ENCODE data around the gene F2RL2. TPM values are rescaled to one million over a fixed set of nuclear protein-coding genes. Genes with fewer than 3 reads are reported as not detected.

F2RL2 gene
- total and polyA plus RNA-seq, 4 donors = 0.08 to 1.3 (median 0.78) TPM

GRCh38 chr5:76576450-76576849, 46.8 kb downstream of the F2RL2 start:
- no peak for TF ChIP-seq EGR1 (IDR thresholded peaks at IDR 0.05; ENCODE audit: low read depth in 2 of 2)
- no peak for DNase-seq (ENCODE audit: low spot score)
- Histone ChIP-seq H3K9ac (ENCODE audit: low read depth in 1 of 2, low read length in 2 of 2) (no peak overlapping the region), H3K27ac (ENCODE audit: low read depth in 1 of 2, low read length in 2 of 2) (no peak overlapping the region), H3K27me3 (ENCODE audit: control insufficient read depth in 4 of 4, insufficient read depth in 4 of 4, low read length in 3 of 4) (no peaks in the 10 kb centered on the region), H3K36me3 (ENCODE audit: control insufficient read depth in 4 of 4, insufficient read depth in 3 of 4, low read depth in 1 of 4, low read length in 3 of 4) (peaks cover 0 to 6% (median 4%) of the 10 kb centered on the region in 4 donors), H3K9me3 (ENCODE audit: control insufficient read depth in 4 of 4, low read length in 3 of 4) (no peaks in the 10 kb centered on the region), H3K4me1 (ENCODE audit: control insufficient read depth in 4 of 4, insufficient read depth in 4 of 4, low read length in 3 of 4) (peaks cover 1 to 13% (median 10%) of the 10 kb centered on the region in 4 donors), H3K4me3 (ENCODE audit: low read depth in 1 of 3, low read length in 3 of 3) (no peak overlapping the region)

GRCh38 chr5:76571559-76571958, 51.6 kb downstream of the F2RL2 start:
- Histone ChIP-seq H3K9me3 (ENCODE audit: control insufficient read depth in 4 of 4, low read length in 3 of 4) (no peaks in the 10 kb centered on the region), H3K27me3 (ENCODE audit: control insufficient read depth in 4 of 4, insufficient read depth in 4 of 4, low read length in 3 of 4) (no peaks in the 10 kb centered on the region), H3K36me3 (ENCODE audit: control insufficient read depth in 4 of 4, insufficient read depth in 3 of 4, low read depth in 1 of 4, low read length in 3 of 4) (peaks cover 0 to 17% (median 5%) of the 10 kb centered on the region in 4 donors), H3K27ac (ENCODE audit: low read depth in 1 of 2, low read length in 2 of 2) (no peak overlapping the region), H3K4me1 (ENCODE audit: control insufficient read depth in 4 of 4, insufficient read depth in 4 of 4, low read length in 3 of 4) (no peaks in the 10 kb centered on the region), H3K4me3 (ENCODE audit: low read depth in 1 of 3, low read length in 3 of 3) (no peak overlapping the region), H3K9ac (ENCODE audit: low read depth in 1 of 2, low read length in 2 of 2) (no peak overlapping the region)
- DNase-seq (ENCODE audit: low spot score) = no peak
- no peak for TF ChIP-seq TAF1 (conservative IDR thresholded peaks at IDR 0.05)
- peak; percentile 8 for TF ChIP-seq CTCF (IDR thresholded peaks at IDR 0.05; ENCODE audit: low read depth, low read length, missing input control)

- H3K4me1 ChIP-seq (ENCODE audit: control insufficient read depth in 4 of 4, insufficient read depth in 4 of 4, low read length in 3 of 4) = no peaks in the 10 kb centered on the region
- no peak overlapping the region for H3K4me3 ChIP-seq (ENCODE audit: low read depth in 1 of 3, low read length in 3 of 3)
- no peak overlapping the region for H3K27ac ChIP-seq (ENCODE audit: low read depth in 1 of 2, low read length in 2 of 2)
- WGBS = 91% methylated on average over 4 of the region's 4 CpGs
- TF ChIP-seq REST (IDR thresholded peaks at IDR 0.05) (no peak), ZBTB33 (IDR thresholded peaks at IDR 0.05) (no peak), MAX (IDR thresholded peaks at IDR 0.05) (no peak), FOXA1 (IDR thresholded peaks at IDR 0.05) (no peak), JUND (IDR thresholded peaks at IDR 0.05) (no peak), NR2F2 (IDR thresholded peaks at IDR 0.05) (no peak), YY1 (IDR thresholded peaks at IDR 0.05) (no peak), ATF3 (IDR thresholded peaks at IDR 0.05) (no peak), TAF1 (conservative IDR thresholded peaks at IDR 0.05) (no peak), GABPA (IDR thresholded peaks at IDR 0.05 in 1 of 2, conservative IDR thresholded peaks at IDR 0.05 in 1 of 2) (no peak)
- H3K9me3 ChIP-seq (ENCODE audit: control insufficient read depth in 4 of 4, low read length in 3 of 4) = no peaks in the 10 kb centered on the region
- H3K9ac ChIP-seq (ENCODE audit: low read depth in 1 of 2, low read length in 2 of 2) = no peak overlapping the region
- DNase-seq (ENCODE audit: low spot score) = no peak
- H3K36me3 ChIP-seq (ENCODE audit: control insufficient read depth in 4 of 4, insufficient read depth in 3 of 4, low read depth in 1 of 4, low read length in 3 of 4) = peaks cover 0 to 16% (median 9%) of the 10 kb centered on the region in 4 donors
- no peaks in the 10 kb centered on the region for H3K27me3 ChIP-seq (ENCODE audit: control insufficient read depth in 4 of 4, insufficient read depth in 4 of 4, low read length in 3 of 4)
Observed at GRCh38 chr5:76570153-76570552, 53.0 kb downstream of the F2RL2 start.

All from liver (tissue), 9 donors.